ENCODE results near the gene SGO2. TPM values are rescaled to one million over a fixed set of nuclear protein-coding genes. Genes with fewer than 3 reads are reported as not detected.

SGO2 gene
- total RNA-seq, 1 donor from 2014 or later = 4.9 TPM

- H3K4me1 Mint-ChIP-seq (ENCODE audit: low read depth, unreplicated experiment) = peaks cover 8% of the 10 kb centered on the region
- Histone ChIP-seq H3K27me3 (ENCODE audit: insufficient read depth, low read length) (no peaks in the 10 kb centered on the region), H3K9me3 (ENCODE audit: insufficient read depth, low read depth, low read length) (no peaks in the 10 kb centered on the region), H3K9ac (ENCODE audit: low read length) (no peak overlapping the region), H3K4me3 (ENCODE audit: insufficient read depth, low read depth, low read length) (no peak overlapping the region), H2AFZ (ENCODE audit: low read depth, low read length) (no peak overlapping the region), H3K36me3 (ENCODE audit: insufficient read depth, low read length) (no peaks in the 10 kb centered on the region), H3K79me2 (ENCODE audit: insufficient read depth, low read length) (no peaks in the 10 kb centered on the region), H3K4me1 (ENCODE audit: insufficient read depth, low read length) (no peaks in the 10 kb centered on the region), H3K4me2 (ENCODE audit: low read length) (no peak overlapping the region), H3K27ac (ENCODE audit: low read depth, low read length) (no peak overlapping the region), H4K20me1 (ENCODE audit: insufficient read depth, low read length) (no peaks in the 10 kb centered on the region)
- no peaks in the 10 kb centered on the region for H3K27me3 Mint-ChIP-seq (ENCODE audit: low read depth, unreplicated experiment)
- H3K36me3 Mint-ChIP-seq (ENCODE audit: low read depth, unreplicated experiment) = no peaks in the 10 kb centered on the region
- no peak overlapping the region for H3K4me3 Mint-ChIP-seq (ENCODE audit: unreplicated experiment)
- H3K27ac Mint-ChIP-seq (ENCODE audit: unreplicated experiment) = no peak overlapping the region
- FAIRE-seq (no peak), DNase-seq (ENCODE audit: low read depth) (no peak)
- H3K9me3 Mint-ChIP-seq (ENCODE audit: unreplicated experiment) = peaks cover 2% of the 10 kb centered on the region
- TF ChIP-seq EZH2 (IDR thresholded peaks at IDR 0.05; ENCODE audit: insufficient read depth, low read length) (no peak), CTCF (IDR thresholded peaks at IDR 0.05; ENCODE audit: insufficient read depth, low read depth, low read length) (no peak)
These were observed 23.8 kb upstream of the SGO2 start for GRCh38 chr2:200502196-200502595.

- Histone ChIP-seq H3K9ac (ENCODE audit: low read length) (no peak overlapping the region), H3K27me3 (ENCODE audit: insufficient read depth, low read length) (no peaks in the 10 kb centered on the region), H4K20me1 (ENCODE audit: insufficient read depth, low read length) (no peaks in the 10 kb centered on the region), H3K9me3 (ENCODE audit: insufficient read depth, low read depth, low read length) (no peaks in the 10 kb centered on the region), H3K4me2 (ENCODE audit: low read length) (no peak overlapping the region), H3K4me3 (ENCODE audit: insufficient read depth, low read depth, low read length) (no peak overlapping the region), H3K4me1 (ENCODE audit: insufficient read depth, low read length) (peaks cover 6% of the 10 kb centered on the region), H3K27ac (ENCODE audit: low read depth, low read length) (no peak overlapping the region), H2AFZ (ENCODE audit: low read depth, low read length) (no peak overlapping the region), H3K79me2 (ENCODE audit: insufficient read depth, low read length) (peaks cover 6% of the 10 kb centered on the region), H3K36me3 (ENCODE audit: insufficient read depth, low read length) (no peaks in the 10 kb centered on the region)
- DNase-seq (ENCODE audit: low read depth) (no peak), FAIRE-seq (no peak)
- Mint-ChIP-seq H3K4me1 (ENCODE audit: low read depth, unreplicated experiment) (peaks cover 2% of the 10 kb centered on the region), H3K36me3 (ENCODE audit: low read depth, unreplicated experiment) (no peaks in the 10 kb centered on the region), H3K27ac (ENCODE audit: unreplicated experiment) (no peak overlapping the region), H3K4me3 (ENCODE audit: unreplicated experiment) (no peak overlapping the region), H3K27me3 (ENCODE audit: low read depth, unreplicated experiment) (no peaks in the 10 kb centered on the region), H3K9me3 (ENCODE audit: unreplicated experiment) (peaks cover 2% of the 10 kb centered on the region)
- TF ChIP-seq EZH2 (IDR thresholded peaks at IDR 0.05; ENCODE audit: insufficient read depth, low read length) (no peak), CTCF (IDR thresholded peaks at IDR 0.05; ENCODE audit: insufficient read depth, low read depth, low read length) (no peak)
These were observed 19.3 kb upstream of the SGO2 start for GRCh38 chr2:200506679-200507078.

GRCh38 chr2:200507179-200507578 lies 18.8 kb upstream of the SGO2 start:
- H3K9me3 Mint-ChIP-seq (ENCODE audit: unreplicated experiment) = peaks cover 2% of the 10 kb centered on the region
- peaks cover 2% of the 10 kb centered on the region for H3K4me1 Mint-ChIP-seq (ENCODE audit: low read depth, unreplicated experiment)
- no peaks in the 10 kb centered on the region for H3K36me3 ChIP-seq (ENCODE audit: insufficient read depth, low read length)
- DNase-seq (ENCODE audit: low read depth) (no peak), FAIRE-seq (no peak)
- H4K20me1 ChIP-seq (ENCODE audit: insufficient read depth, low read length) = no peaks in the 10 kb centered on the region
- no peak overlapping the region for H3K4me2 ChIP-seq (ENCODE audit: low read length)
- no peak overlapping the region for H3K9ac ChIP-seq (ENCODE audit: low read length)
- no peaks in the 10 kb centered on the region for H3K27me3 Mint-ChIP-seq (ENCODE audit: low read depth, unreplicated experiment)
- no peak overlapping the region for H3K4me3 Mint-ChIP-seq (ENCODE audit: unreplicated experiment)
- no peak overlapping the region for H3K4me3 ChIP-seq (ENCODE audit: insufficient read depth, low read depth, low read length)
- H3K36me3 Mint-ChIP-seq (ENCODE audit: low read depth, unreplicated experiment) = no peaks in the 10 kb centered on the region
- peaks cover 6% of the 10 kb centered on the region for H3K4me1 ChIP-seq (ENCODE audit: insufficient read depth, low read length)
- peaks cover 6% of the 10 kb centered on the region for H3K79me2 ChIP-seq (ENCODE audit: insufficient read depth, low read length)
- H3K27me3 ChIP-seq (ENCODE audit: insufficient read depth, low read length) = peaks cover 1% of the 10 kb centered on the region
- H3K27ac ChIP-seq (ENCODE audit: low read depth, low read length) = no peak overlapping the region
- H2AFZ ChIP-seq (ENCODE audit: low read depth, low read length) = no peak overlapping the region
- H3K9me3 ChIP-seq (ENCODE audit: insufficient read depth, low read depth, low read length) = no peaks in the 10 kb centered on the region
- TF ChIP-seq EZH2 (IDR thresholded peaks at IDR 0.05; ENCODE audit: insufficient read depth, low read length) = no peak
- no peak for TF ChIP-seq CTCF (IDR thresholded peaks at IDR 0.05; ENCODE audit: insufficient read depth, low read depth, low read length)
- H3K27ac Mint-ChIP-seq (ENCODE audit: unreplicated experiment) = no peak overlapping the region
